ENCODE measurements around the gene EVPL. TPM values are rescaled to one million over a fixed set of nuclear protein-coding genes. Genes with fewer than 3 reads are reported as not detected.

Gene EVPL
- total RNA-seq, 1 experiment from 2014 or later, result 1.3 TPM

- TF ChIP-seq IRF1 (CRISPR knock-in tag; IDR thresholded peaks at IDR 0.05), result no peak
- TF ChIP-seq MAX (CRISPR knock-in tag; IDR thresholded peaks at IDR 0.05), result peak; percentile 59
- TF ChIP-seq FOXK1 (CRISPR knock-in tag; IDR thresholded peaks at IDR 0.05), result no peak
- TF ChIP-seq CREM (CRISPR knock-in tag; IDR thresholded peaks at IDR 0.05), result no peak
- 0 out of 2 replicates have a peak, but pooled peaks have one; percentile 50 for TF ChIP-seq ETV6 (CRISPR knock-in tag; IDR thresholded peaks at IDR 0.05)
- no peak for TF ChIP-seq NFE2L1 (CRISPR knock-in tag; IDR thresholded peaks at IDR 0.05)
- no peak for TF ChIP-seq PREB (CRISPR knock-in tag; IDR thresholded peaks at IDR 0.05; ENCODE audit: borderline replicate concordance)
- TF ChIP-seq FOXP4 (CRISPR knock-in tag; IDR thresholded peaks at IDR 0.05), result no peak
- peak; percentile 43; the same call in 1 of the 2 replicates for TF ChIP-seq HMGXB4 (CRISPR knock-in tag; IDR thresholded peaks at IDR 0.05)
- TF ChIP-seq SMAD4 (CRISPR knock-in tag; IDR thresholded peaks at IDR 0.05), result 0 out of 2 replicates have a peak, but pooled peaks have one; percentile 64
- 0 out of 2 replicates have a peak, but pooled peaks have one; percentile 42 for TF ChIP-seq GABPB1 (CRISPR knock-in tag; IDR thresholded peaks at IDR 0.05)
- TF ChIP-seq NR2C2 (CRISPR knock-in tag; IDR thresholded peaks at IDR 0.05), result no peak
- no peak for TF ChIP-seq ATF6 (CRISPR knock-in tag; IDR thresholded peaks at IDR 0.05)
- 0 out of 2 replicates have a peak, but pooled peaks have one; percentile 35 for TF ChIP-seq MYBL2 (CRISPR knock-in tag; IDR thresholded peaks at IDR 0.05)
- TF ChIP-seq OVOL2 (CRISPR knock-in tag; IDR thresholded peaks at IDR 0.05; ENCODE audit: borderline replicate concordance), result no peak
- TF ChIP-seq ZNF512 (CRISPR knock-in tag; IDR thresholded peaks at IDR 0.05; ENCODE audit: borderline replicate concordance), result no peak
- TF ChIP-seq ZNF263 (CRISPR knock-in tag; IDR thresholded peaks at IDR 0.05; ENCODE audit: low read depth), result no peak
- no peak for TF ChIP-seq EMX1 (CRISPR knock-in tag; IDR thresholded peaks at IDR 0.05)
- 0 out of 2 replicates have a peak, but pooled peaks have one; percentile 50 for TF ChIP-seq SP1 (CRISPR knock-in tag; conservative IDR thresholded peaks at IDR 0.05)
- TF ChIP-seq NR3C1 (CRISPR knock-in tag; conservative IDR thresholded peaks at IDR 0.05; ENCODE audit: low read depth), result no peak
- TF ChIP-seq TEAD1 (CRISPR knock-in tag; IDR thresholded peaks at IDR 0.05), result 0 out of 2 replicates have a peak, but pooled peaks have one; percentile 40
- no peak for TF ChIP-seq SMAD3 (CRISPR knock-in tag; IDR thresholded peaks at IDR 0.05; ENCODE audit: borderline replicate concordance)
- no peak for TF ChIP-seq GTF2I (CRISPR knock-in tag; conservative IDR thresholded peaks at IDR 0.05)
- peak; percentile 85; the same call in 1 of the 2 replicates for TF ChIP-seq ZNF121 (CRISPR knock-in tag; IDR thresholded peaks at IDR 0.05)
- no peak for TF ChIP-seq FOXP1 (CRISPR knock-in tag; IDR thresholded peaks at IDR 0.05; ENCODE audit: borderline replicate concordance)
- no peak for TF ChIP-seq ZSCAN18 (CRISPR knock-in tag; IDR thresholded peaks at IDR 0.05)
- TF ChIP-seq CREB1 (CRISPR knock-in tag; IDR thresholded peaks at IDR 0.05), result no peak
These were observed 12.8 kb downstream of the EVPL start (continued) for GRCh38 chr17:76014100-76014924.

Data from WTC11 (cell line).